Activated CD4-positive, alpha-beta T cell treated with anti-CD3 and anti-CD28 coated beads for 4 hours (primary cell): Measurements from ENCODE around the gene SLC25A51.
A peak's percentile ranks its signal among the peaks of the same experiment; 100 is the strongest.
"Not testable (repeated sequence)": the region's sequence is repeated elsewhere in the genome, so short reads cannot be mapped to it uniquely, and the experiment has no call there.

Experiments used
- DNase-seq, 2 donors: peaks; one replicate each; pipeline ENCODE4 v3.0.0-alpha.2; 2020

SLC25A51 gene

DNA sequence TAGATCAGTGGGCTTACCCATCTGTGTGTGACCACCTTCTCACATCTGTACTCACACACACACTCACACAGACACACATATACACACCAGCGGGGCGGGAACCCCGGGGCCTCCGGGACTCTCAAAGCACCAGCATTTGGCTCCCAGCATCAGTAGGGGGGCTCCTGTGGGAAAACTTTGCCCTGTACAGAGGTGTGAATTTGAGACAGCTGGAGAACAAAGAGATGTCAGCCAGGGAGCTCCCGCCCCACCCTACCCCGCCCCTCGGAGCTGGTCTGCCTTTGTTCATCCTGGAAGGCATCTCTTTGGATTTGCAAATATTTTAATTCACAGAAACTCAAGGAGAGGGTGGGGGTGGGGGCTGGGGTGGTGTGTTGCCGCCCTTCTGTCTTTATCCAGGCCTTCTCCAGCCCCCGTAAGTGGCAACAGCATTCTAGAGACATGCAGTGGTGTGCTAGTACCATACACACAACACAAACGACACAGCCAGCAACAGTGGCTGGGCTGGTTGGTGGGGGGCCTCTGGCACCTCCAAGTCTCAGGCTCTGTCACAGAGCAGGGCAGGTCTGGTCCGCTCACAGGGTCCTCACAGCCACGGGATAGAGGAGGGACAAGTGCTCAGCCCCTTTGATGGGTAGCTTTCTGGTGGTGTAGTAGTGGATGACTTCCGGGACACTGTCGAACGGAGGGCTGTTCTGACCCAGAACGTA is 15.5 kb upstream of the SLC25A51 start:
- DNase-seq, result no peak

DNA sequence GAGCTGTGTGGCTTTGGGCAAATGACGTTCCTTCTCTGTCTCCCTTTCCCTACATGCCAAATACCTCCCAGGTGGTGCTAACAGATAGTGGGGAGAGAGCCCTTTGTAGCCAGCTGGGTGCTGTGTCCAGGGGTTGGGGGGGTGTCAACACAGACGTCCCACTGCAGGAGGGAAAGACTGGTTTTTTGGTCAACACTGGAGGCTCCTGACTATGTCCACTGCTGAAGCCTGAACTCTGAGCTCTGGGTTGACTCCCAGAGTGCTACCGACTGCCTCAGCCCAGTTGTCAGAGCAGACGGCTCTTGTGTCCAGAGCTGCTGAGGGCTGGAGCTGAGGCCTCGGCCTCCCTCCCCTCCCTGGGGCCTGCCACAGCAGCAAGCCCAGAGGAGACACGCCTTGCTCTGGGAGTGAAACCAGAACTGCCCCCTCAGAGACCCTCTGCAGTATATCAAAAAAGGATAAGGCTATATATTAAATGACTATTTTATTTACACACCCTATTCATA is 14.8 kb upstream of the SLC25A51 start:
- no peak for DNase-seq

DNA sequence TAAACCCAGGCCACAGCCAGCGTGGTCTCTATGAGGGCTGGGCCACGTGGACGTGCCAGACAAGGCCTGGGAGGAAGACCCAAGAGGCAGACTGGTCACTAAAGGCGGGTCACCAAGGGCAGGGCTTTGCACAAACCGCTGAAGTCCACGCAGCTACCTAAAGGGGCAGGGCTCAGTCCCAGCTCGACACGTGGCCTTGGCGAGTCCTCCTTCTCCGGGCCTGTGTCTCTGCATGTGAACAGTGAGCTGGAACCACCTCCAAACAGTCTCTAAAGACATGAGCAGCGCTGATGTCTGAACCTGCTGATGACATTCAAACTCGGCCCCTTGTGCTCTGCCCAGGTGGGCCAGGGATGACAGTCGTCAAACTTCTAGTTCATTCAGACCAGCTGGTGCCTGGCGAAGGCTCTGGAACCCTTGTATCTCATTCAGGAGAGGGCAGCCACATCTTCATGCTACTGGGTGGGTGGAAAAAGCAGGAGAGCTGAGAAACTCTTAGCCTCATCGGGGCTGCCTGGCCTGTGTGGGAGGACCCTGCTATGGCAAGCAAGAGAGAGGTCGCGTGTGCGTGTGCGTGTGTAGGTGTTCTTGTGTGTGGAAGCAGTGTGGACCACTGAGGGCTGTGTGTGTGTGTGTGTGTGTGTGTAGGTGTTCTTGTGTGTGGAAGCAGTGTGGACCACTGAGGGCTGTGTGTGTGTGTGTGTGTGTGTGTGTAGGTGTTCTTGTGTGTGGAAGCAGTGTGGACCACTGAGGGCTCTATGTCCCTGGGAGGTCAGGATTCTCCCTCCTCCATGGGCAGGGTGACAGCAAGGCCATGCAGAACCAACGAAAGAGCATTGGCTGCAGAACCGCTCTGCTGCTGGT is 14.1 kb upstream of the SLC25A51 start:
- DNase-seq, result no peak

DNA sequence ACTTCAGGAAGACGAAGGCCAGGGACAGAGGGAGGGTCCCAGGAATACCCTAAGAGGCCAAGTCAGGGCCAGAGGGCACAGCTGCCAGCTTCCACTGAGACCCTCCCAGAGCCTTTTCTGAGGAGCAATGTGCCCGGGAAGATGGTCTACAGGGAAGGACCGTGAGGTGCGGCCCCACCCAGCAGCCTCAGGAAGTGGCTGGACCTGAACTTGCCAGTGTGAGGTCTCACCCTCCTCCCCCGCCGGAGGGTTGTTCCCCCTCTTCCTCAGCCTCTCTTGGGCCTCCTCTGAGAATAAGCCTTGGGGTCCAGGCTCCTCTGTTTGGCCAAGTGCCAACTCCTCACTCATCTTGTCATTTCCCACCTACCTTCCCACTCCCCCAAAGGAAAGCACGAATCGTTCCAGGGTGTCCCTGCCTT is 13.4 kb upstream of the SLC25A51 start:
- DNase-seq, result no peak

DNA sequence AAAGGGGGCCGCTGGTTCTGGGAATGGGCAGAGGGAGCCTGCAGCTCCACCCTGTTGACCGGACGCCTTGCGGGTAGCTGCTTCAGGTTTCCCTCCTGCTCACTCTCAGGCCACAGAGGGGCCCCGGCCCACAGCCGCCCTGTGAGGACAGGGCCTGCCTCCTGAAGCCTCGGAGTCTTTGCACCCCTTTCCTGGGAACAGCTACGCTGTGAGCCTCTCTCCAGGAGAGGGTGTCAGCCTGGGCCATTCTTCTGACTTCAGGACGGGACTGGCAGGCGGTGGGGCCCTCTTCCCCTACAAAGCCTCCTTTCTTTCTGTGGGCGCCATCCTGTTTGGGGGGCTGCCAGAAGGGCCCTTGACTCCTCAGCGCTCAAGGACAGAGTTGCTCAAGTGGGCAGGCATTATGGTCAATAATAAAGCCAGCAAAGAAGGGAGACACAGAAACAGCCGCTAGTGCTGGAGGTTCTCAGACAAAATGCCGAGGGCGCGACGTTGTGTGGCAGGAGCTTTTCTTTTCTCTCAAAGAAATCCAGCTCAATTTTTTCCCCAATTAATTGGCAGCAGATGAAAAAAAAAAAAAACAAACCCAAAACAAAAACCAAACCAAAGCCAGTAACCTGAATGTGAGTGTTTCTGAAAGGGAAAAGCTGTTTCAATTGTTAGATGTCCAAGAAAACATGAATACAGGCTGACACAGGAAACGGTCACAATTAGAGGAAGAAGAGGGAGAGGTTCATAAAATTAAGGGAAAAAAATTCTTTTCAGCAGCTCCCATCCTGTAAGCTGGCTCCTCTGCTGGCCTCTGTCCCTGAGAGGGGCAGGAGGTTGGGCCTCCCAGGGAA is 12.8 kb upstream of the SLC25A51 start:
- no peak for DNase-seq

DNA sequence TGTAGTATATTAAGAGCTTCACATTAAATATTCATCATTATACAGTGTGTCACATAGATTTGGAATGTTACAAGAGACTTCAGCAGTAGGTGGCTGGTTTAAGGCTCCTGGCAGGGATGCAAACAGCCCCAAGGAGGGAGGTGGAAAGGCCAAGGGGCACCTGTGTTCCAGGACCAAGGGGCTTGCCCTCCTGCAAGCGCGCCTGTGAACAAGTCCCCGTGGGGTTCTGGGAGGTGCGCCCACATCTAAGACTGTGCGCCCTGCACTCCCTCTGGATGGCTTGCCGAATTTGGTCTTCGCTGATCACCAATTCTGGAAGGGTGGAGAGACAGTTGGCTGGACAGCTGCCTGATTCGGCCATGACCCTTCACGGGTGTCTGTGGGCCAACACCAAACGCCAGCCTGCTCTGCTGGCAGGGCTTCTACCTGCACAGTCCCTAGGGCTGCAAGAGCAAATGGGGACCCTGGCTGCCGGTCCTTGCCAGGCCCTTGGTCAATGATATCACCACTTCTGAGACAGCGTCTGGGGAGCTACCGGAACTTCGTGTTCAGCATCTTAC is 12.1 kb upstream of the SLC25A51 start:
- DNase-seq, result no peak

DNA sequence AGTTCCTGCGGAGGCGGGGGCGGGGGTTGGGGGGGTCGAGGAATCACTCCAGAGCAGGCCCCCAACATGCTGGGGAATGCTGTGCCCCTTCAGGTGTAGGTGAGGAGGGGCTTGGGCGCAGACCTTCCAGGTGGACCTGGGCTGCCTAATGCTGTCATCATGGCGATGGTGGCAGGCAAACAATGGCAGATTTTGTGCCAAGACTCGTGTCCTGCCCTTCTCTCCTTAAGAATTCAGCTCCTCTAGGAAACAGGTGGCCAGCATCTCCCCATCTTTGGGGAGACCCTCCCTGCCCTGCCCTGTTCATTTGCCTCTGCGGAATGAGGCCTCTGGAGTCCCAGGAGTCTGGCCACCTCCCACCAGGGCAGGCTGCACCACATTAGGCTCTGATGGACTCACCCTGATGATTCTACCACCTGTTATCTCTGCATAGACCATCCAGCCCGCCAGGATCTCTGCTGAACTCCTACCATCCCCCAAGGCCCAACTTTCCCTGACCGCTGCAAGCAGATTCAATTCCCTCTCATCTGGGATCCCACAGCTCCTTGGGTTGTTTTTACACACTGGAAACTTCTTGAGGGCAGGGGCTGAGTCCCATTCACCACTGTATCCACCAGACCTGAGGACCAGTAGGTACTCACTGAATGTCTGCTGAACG is 10.9 kb upstream of the SLC25A51 start:
- no peak for DNase-seq

DNA sequence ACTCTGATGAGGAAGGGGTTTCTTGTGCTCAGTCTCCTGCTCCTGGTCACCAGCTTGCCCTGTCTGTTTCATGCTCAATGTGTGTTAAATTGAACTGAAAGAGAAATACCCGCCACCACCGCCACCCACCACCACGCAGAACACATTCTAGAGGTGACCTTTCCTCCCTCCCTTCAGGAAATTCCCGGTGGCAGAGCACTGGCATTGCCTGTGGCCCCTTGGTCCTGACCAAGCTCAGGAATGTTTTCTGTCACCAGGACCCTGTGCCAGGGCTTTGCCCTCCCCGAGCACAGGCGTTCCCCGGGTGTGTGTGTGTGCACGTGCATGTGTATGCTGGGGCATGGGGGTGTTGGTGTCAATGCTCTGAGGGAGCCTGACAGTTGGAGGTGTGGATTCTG is 10.2 kb upstream of the SLC25A51 start:
- no peak for DNase-seq

DNA sequence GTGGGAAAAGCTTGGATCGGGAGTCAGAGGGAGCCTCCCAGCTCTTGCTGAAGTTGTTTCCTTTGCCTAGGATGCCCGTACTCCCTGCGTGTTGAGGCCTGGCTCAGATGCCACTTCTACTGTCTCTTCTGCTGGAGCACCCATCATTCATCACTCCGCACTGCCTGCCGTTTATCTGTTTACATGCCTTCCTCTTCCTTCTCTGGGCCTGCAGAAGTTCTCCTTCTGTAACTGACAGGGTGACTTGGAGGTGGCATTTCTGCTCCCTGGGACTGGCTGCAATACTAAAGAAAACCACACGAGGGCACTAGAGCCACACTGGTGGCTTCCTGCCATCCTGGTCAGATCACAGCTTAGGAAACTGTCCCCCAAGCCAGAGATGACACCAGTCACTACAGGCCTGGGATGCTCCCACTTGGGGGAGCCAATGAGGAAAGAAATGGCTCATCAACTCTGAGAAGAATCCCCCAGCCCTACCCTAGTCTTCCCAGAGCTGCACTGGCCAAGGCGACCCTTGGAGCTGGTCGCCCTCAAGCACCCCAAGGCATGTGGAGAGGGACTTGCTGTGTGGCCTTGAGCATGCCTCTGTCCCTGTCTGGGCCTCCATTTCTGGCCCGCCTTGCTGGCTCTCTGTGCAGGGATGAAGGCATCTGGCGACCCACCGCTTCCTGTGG is 9.7 kb upstream of the SLC25A51 start:
- DNase-seq, result peak; percentile 62 to 84

DNA sequence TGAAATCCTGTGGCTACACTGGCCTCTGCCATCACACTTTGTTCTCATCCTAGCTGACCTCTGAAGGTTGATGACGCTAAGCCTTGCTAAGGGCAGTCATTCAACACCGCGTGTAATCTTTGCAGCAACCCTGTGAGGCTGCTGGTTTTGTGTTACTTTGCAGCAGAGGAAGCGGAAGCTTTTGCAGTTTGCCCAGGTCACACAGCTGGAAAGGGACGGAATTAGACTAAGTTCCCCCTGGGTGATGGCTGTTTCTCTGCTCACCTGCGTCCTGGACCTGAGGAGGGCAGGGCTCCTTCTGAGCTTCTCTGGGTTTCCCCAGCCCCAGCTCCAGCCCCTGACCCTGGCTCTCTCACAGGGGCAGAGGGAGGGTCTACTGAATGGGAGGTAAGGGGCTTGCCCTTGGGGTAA is 7.3 kb upstream of the SLC25A51 start:
- no peak for DNase-seq

DNA sequence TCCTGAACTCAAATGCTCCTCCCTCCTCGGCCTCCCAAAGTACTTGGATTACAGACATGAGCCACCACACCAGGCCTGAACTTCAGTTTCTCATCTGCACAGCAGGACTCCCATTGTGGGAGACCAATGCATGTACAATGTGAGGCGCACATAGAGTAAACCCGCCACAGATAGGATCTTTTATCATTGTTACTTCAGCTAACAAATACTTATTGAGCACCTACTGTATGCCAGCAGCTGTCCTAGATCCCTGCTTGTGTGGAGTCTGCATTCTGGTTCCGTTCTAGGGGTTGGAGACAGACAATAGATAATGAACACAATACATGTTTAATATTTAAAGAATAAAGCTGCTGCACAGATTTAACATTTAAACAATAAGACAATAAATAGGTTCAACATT is 6.3 kb upstream of the SLC25A51 start:
- DNase-seq, result no peak

DNA sequence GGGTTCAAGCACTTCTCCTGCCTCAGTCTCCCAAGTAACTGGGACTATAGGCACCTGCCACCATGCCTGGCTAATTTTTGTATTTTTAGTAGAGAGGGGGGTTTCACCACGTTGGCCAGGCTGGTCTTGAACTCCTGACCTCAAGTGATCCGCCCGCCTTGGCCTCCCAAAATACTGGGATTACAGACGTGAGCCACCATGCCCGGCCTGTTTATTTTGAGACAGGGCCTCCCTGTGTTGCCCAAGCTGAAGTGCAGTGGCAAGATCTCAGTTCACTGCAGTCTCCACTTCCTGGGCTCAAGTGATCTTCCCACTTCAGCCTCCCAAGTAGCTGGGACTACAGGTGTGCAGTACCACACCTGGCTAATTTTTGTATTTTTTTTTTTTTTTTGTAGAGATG is 5.9 kb upstream of the SLC25A51 start:
- not testable (repeated sequence) for DNase-seq

DNA sequence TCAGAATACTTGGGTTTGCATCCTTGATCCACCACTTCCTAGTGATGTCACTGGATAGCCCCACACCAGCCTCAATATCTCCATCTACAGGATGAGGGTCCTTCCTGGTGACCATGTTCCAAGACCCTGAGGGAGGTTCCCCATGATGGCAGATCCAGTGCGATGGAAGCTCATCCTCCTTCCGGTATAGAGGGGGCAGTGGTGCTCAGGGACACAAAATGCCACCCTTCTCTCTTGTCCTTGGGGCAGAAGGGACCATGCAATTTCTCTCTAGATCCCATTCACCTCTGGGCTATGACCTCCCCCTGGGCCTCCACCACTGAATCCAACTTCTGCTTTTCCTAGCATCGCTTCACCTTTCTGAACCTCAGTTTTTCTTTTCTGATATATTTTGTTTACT is 5.4 kb upstream of the SLC25A51 start:
- DNase-seq, result no peak

DNA sequence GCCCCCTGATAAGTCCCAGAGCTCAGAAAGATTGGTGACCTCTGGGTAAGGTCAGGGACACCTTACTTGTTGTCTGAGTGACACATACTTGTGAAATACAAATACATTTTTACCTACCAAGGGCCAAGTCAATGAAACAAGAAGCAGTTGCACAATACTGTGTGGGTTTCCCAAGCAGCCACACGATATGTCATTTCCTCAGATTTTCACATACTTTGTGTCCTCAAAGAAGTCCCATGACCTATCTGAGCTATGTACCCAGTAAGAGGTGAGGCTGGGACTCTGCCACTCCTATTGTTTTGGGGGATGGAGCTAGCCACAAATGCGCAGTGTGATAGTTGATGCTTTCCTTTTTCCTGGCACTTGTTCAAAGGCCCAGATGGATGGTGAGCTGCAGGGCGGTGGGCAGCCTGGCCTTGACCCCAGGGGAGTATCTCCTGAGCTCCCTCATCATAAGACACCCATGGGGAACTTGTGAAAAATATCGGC is 4.8 kb upstream of the SLC25A51 start:
- DNase-seq, result no peak

DNA sequence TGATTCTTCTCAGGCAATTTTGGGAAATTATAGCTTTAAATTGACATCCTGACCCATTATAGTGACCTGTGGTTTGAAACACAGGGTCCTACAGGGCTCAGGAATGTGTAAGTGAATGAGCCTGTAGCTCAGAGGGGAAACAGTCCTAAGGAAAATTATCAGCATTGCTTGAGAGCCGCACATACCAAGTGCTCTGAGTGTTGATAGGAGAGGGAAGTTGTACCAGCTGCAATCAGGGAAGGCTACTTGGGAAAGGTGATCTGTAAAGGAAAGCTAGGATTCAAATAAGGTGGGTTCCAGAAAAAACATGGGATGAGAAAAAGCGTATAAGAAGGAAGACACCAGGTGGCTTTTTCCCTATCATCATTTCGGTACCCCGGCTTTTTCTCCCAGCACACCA is 4.4 kb upstream of the SLC25A51 start:
- DNase-seq, result no peak

DNA sequence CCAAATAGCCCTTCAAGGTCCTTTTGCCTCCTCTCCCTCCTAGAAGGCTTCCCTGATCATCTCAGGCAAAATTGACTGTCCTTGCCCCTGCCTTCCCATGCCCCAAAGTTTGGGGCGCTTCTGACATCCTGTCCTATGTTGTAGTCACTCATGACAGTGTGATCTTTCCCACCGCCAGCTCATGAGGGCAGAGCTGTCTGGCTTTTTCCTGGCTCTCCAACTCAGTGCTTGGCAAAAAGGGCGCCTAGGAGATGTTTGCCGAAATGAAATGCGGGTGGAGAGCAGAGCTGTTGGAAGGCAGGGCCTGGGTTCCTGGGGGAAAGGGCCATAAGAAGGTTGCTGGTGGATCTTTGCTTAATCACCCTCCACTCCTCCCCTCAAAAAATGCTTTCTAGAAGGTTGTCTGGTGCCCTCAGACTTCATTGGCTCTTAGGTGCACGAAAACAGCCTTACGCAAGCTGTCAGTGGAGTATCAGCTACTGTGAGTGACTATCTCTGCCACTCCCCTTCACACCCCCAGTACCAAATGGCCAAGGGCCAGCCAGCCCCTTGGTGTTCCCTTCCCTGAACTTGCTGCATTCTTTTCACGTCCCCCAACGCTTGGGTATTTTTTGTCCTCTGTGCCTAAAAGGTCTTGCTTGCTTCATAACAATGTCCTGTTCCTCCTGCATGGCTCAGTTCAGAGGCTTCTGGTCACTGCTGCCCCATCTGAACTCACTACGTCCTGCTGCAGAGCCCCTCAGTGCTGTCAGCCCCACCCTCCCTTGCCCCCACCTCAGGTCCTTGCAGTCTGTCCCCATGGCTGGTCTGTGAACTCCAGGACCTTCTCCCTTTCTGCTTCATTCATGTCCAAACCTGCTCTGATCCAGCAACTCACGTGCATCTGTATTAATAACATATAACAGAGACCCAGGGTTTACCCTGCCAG is 2.6 kb upstream of the SLC25A51 start:
- no peak for DNase-seq

DNA sequence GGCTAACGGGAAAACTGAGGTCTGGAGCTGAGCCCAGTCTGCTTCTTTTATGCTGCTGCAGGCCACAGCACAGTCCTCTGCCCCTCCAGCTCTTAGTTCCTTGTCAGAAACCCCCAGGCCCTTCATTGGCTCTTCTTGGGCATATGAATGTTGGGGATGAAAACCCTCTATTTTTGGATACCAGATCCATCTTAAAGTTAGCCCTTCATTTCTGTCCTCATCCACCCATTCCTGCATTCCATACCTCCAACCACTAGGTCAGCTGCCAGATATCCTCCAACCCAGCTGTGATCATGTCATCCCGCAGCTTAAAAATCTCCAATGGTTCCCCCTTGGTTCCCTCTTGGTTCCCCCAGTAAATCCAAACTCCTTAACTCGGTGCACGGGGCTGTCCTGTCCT is 1.8 kb upstream of the SLC25A51 start:
- no peak for DNase-seq

DNA sequence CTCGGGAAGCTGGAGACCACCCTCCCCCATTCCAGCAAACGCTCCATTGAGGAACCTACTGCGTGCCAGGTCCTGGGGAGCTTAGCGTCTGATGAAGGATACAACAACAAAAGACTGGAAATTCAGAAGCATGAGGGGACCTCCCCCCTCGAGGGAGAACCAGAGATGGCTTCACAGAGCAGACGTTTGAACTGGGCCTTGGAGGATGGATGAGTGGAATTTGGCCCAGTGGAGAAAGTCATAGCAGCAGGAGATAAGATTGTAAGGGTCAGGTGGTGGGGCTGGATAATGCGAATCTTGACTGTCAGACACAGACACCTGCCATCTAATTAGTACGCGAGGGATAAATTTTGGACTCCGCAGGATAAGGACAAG is 1.2 kb upstream of the SLC25A51 start:
- no peak for DNase-seq

DNA sequence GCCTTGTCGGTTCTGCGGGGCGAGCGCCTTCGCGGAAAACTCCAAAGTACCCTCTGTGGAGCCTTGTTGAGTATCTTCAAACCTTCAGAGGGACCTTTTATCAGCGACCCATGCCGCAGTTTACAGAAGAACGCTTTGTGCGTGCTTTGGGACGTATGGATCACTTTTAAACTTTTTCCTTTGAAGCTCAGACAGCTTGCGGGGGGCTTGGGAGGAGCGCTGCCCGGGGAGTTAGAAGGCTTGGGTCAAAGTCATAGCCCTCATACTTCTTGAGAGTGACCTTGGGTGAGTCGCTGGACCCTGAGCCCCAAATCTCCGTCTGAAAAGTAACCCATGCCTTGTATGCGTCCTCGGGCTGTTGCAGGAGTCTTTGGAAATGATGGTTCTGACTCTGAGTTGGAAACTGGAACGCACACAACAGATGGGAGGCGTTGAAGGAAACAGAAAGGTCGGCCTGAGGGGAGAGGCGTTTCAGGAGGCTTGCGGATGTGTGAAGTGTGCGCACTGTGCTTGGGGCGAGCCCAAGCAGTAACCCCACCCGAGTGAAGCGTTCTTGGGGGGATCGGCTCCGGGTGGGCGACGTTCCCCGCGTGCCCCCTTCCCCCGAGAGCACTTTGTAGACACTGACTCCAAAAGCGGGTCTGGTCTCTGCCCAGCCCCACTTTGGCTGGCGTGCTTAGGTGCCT is 661 bp upstream of the SLC25A51 start:
- peak in 1 of 2 donors; percentile 9 for DNase-seq
